ENCODE data around the gene GALNT7. TPM values are rescaled to one million over a fixed set of nuclear protein-coding genes. Genes with fewer than 3 reads are reported as not detected.
A peak's percentile ranks its signal among the peaks of the same experiment; 100 is the strongest.

GALNT7 gene
- total RNA-seq, 4 donors from 2014 or later = 31.4 to 124 (median 105) TPM

DNA sequence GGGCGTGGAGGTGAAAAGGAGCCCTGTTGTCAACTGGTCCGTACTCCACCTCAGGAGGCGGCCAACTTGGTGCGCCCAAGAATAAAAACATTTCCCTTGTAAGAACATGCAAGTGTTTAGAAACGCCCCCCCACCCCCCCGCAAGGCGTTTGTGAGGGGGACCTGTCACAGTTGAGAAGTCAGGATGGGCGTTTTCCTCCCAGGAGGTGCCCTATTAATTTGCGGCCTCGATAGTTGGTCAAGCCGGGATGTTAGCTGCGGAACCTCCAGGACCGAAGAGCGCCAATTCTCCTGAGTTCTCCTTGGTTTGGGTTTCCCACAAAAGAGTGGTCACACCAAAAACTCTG lies 201.5 kb downstream of the GALNT7 start:
- peaks cover 0 to 39% (median 6%) of the 10 kb centered on the region in 4 donors for H3K4me1 ChIP-seq
- 0 to 1% methylated on average over 3 to 14 of the region's 14 CpGs for WGBS, 2 donors (ENCODE audit: low coverage in 1 of 2)
- intact Hi-C loops (cut with DNase I; ENCODE audit: low total_unique reads) (loop anchor here (5.0 kb wide), 1 partner anchor 38 kb away; the partner anchor contains the start of gene HMGB2), in situ Hi-C loops (cut with MboI; ENCODE audit: low pct_ligation_motif_present in 1 of 4, low pct_unique_long_range_greater_than_20kb in 1 of 4, low sequenced_read_pairs in 3 of 4) (no loop called here)
- TF ChIP-seq, protein P1, sequence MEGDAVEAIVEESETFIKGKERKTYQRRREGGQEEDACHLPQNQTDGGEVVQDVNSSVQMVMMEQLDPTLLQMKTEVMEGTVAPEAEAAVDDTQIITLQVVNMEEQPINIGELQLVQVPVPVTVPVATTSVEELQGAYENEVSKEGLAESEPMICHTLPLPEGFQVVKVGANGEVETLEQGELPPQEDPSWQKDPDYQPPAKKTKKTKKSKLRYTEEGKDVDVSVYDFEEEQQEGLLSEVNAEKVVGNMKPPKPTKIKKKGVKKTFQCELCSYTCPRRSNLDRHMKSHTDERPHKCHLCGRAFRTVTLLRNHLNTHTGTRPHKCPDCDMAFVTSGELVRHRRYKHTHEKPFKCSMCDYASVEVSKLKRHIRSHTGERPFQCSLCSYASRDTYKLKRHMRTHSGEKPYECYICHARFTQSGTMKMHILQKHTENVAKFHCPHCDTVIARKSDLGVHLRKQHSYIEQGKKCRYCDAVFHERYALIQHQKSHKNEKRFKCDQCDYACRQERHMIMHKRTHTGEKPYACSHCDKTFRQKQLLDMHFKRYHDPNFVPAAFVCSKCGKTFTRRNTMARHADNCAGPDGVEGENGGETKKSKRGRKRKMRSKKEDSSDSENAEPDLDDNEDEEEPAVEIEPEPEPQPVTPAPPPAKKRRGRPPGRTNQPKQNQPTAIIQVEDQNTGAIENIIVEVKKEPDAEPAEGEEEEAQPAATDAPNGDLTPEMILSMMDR (IDR thresholded peaks at IDR 0.05) = no peak
- TF ChIP-seq POLR2A (IDR thresholded peaks at IDR 0.05) = peak; percentile 21
- no peaks in the 10 kb centered on the region for H3K36me3 ChIP-seq
- H3K9me3 ChIP-seq = no peaks in the 10 kb centered on the region
- H3K27me3 ChIP-seq = no peaks in the 10 kb centered on the region
- DNase-seq = peak; percentile 65
- peak overlapping the region; percentile 49 to 99 (median 76) for H3K4me3 ChIP-seq
- peak overlapping the region; percentile 98 to 99 (median 98) for H3K27ac ChIP-seq

DNA sequence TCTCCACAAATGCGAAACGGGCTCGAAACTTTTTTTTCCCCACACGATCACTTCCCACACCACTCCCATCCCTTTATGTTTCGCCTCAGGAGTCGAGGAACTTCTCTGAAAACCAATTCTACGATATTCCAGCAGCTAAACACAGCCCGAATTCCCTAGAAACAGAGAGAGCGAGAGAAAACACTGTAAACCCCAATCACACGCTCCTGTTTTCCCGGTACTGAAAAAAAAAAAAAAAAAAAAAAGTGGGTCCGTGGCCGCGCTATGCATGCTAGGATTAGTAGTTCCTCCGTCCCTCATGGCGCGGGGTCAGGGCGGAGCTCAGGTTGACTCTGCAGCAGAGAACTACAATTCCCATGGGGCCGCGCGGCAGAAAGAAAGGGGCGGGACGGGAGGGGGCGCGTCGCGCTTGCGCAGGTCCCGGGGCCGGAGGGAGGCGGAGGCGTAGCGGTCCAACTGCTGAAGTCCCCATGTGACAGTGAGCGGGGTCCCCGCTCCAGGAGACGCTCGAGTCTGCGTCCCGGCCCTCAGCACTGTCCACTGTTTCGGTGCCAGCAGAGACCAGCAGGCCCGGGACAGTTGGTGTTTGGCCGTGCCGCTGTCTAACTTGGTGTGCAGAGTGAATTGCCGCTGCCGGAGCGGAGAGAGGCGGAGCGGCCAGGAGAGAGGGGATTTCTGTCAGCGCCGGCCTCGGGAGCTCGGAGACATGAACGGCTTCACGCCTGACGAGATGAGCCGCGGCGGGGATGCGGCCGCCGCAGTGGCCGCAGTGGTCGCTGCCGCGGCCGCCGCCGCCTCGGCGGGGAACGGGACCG lies 202.1 kb downstream of the GALNT7 start, which contains the start of gene SAP30:
TSS of gene SAP30 (plus strand) at position 478 of the 815 bp plus-strand sequence. CDS start at position 707, 229 bp downstream.
- intact Hi-C loops (cut with DNase I; ENCODE audit: low total_unique reads) = loop anchor here (5.0 kb wide), 1 partner anchor 38 kb away; the partner anchor contains the start of gene HMGB2
- H3K27me3 ChIP-seq = no peaks in the 10 kb centered on the region
- H3K4me3 ChIP-seq = peak within 1 kb of the TSS; percentile 66 to 99 (median 86)
- H3K4me1 ChIP-seq = peaks cover 0 to 41% (median 6%) of the 10 kb centered on the region in 4 donors
- in situ Hi-C loops (cut with MboI; ENCODE audit: low pct_ligation_motif_present in 1 of 4, low pct_unique_long_range_greater_than_20kb in 1 of 4, low sequenced_read_pairs in 3 of 4) = no loop called here
- WGBS, 2 donors (ENCODE audit: low coverage in 1 of 2) = 0 to 1% methylated on average over 17 to 67 of the region's 72 CpGs
- no peaks in the 10 kb centered on the region for H3K9me3 ChIP-seq
- peaks cover 0 to 3% (median 0%) of the 10 kb centered on the region in 4 donors for H3K36me3 ChIP-seq
- TF ChIP-seq, protein P1 (IDR thresholded peaks at IDR 0.05) = no peak
- no peak for TF ChIP-seq EP300 (IDR thresholded peaks at IDR 0.05; ENCODE audit: low read depth)
- peak; percentile 95 for TF ChIP-seq POLR2A (IDR thresholded peaks at IDR 0.05)
- peak; percentile 98 to 100 (median 99) for TF ChIP-seq POLR2AphosphoS5 (IDR thresholded peaks at IDR 0.05)
- peak within 1 kb of the TSS; percentile 98 to 99 (median 98) for H3K27ac ChIP-seq
- peak; percentile 98 for DNase-seq

DNA sequence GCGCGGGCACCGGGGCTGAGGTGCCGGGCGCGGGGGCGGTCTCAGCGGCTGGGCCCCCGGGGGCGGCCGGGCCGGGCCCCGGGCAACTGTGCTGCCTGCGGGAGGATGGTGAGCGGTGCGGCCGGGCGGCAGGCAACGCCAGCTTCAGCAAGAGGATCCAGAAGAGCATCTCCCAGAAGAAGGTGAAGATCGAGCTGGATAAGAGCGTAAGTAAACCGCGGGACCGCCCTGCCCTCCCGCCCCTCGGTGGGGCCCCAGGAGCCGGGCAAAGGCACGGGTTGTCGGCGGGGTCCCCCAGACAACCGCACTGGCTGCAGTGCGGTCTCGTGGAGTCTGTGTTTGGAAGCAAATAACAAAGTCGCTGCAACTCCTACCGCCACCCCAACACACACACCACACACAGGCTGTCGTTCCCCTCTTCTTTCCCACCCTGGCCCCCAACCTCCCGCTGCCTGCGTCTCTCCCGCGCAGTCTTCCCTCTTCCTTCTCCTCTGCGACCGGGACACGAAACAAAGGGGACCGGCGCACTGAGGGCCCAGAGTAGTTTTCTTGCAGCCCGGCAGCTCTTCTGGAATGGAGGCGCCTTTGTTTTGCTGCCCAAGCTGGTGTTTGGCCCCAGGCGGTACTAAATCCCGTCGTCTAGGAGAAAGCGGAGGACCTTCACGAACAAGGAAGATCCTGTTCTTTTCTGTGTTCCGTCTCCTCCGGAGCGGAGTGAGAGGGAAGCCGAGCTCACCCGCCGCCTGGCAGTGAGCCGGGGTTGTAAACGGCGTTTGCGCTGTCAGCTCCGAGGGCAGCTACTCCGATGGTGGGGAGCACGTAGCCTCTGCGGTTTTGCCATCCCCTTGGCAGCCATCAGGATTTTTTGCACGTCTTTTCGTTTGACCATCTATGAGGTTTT lies 202.9 kb downstream of the GALNT7 start:
- TF ChIP-seq POLR2A (IDR thresholded peaks at IDR 0.05) (peak; percentile 55), POLR2AphosphoS5 (IDR thresholded peaks at IDR 0.05) (peak; percentile 64 to 69 (median 68)), EP300 (IDR thresholded peaks at IDR 0.05; ENCODE audit: low read depth) (no peak)
- TF ChIP-seq, protein P1 (IDR thresholded peaks at IDR 0.05) = no peak
- in situ Hi-C loops (cut with MboI; ENCODE audit: low pct_ligation_motif_present in 1 of 4, low pct_unique_long_range_greater_than_20kb in 1 of 4, low sequenced_read_pairs in 3 of 4) (no loop called here), intact Hi-C loops (cut with DNase I; ENCODE audit: low total_unique reads) (loop anchor here (5.0 kb wide), 1 partner anchor 39 kb away; the partner anchor contains the start of gene HMGB2)
- Histone ChIP-seq H3K9me3 (no peaks in the 10 kb centered on the region), H3K27me3 (no peaks in the 10 kb centered on the region), H3K4me1 (peaks cover 0 to 44% (median 6%) of the 10 kb centered on the region in 4 donors), H3K4me3 (peak overlapping the region; percentile 66 to 99 (median 81)), H3K36me3 (peaks cover 0 to 6% (median 0%) of the 10 kb centered on the region in 4 donors), H3K27ac (peak overlapping the region; percentile 98 to 99 (median 98))
- WGBS, 2 donors (ENCODE audit: low coverage in 1 of 2) = 0 to 1% methylated on average over 5 to 62 of the region's 68 CpGs
- DNase-seq = peak; percentile 75

Small RNA genes within 50 kb of the gene (small RNA-seq; reads per million reads assigned to genes)
- gene MIR548T (0 reads per million in 4 donors), gene RN7SL253P (0 reads per million in 4 donors)

Other genes starting within 250 kb of the GALNT7 start
- gene HMGB2, start 165.5 kb downstream of the GALNT7 start, total RNA-seq = 10 to 100 TPM in 3 of 4 donors, 1 to 10 TPM in 1; 9.4 to 34.9 (median 29.1) TPM
- gene SAP30, start 202.1 kb downstream of the GALNT7 start, total RNA-seq = 10 to 100 TPM in 3 of 4 donors, 1 to 10 TPM in 1; 3.8 to 15.3 (median 14.7) TPM
- 1 to 10 TPM in 2 of 4 donors, under 1 TPM in 2; 0.32 to 1.4 (median 1.0) TPM for gene SCRG1, start 230.3 kb downstream of the GALNT7 start, total RNA-seq